GM19372 (cell line): Measurements from ENCODE around the gene VDR.
"Not testable (repeated sequence)": the region's sequence is repeated elsewhere in the genome, so short reads cannot be mapped to it uniquely, and the experiment has no call there.

Source experiments
- ATAC-seq: cut with Tn5 transposase; IDR thresholded peaks from one replicate; pipeline ENCODE4 v1.9.1; 2021; ENCODE audit warnings: mild to moderate bottlenecking, low read depth, moderate library complexity; ENCODE audit not compliant: unreplicated experiment

The VDR gene

GRCh38 chr12:47851303-47851952, 53.4 kb downstream of the VDR start:
- ATAC-seq = no peak

GRCh38 chr12:47850153-47851084, 54.4 kb downstream of the VDR start:
- ATAC-seq = no peak

GRCh38 chr12:47849261-47849660, 55.5 kb downstream of the VDR start:
- ATAC-seq = no peak

GRCh38 chr12:47848853-47849252, 55.9 kb downstream of the VDR start:
- no peak for ATAC-seq

GRCh38 chr12:47846294-47846996, 58.3 kb downstream of the VDR start:
- no peak for ATAC-seq

- no peak for ATAC-seq
Observed at GRCh38 chr12:47845081-47845480, 59.7 kb downstream of the VDR start.

- no peak for ATAC-seq
Observed at GRCh38 chr12:47844264-47845019, 60.4 kb downstream of the VDR start.

- ATAC-seq = no peak
Observed at GRCh38 chr12:47843226-47843980, 61.4 kb downstream of the VDR start.

- ATAC-seq = not testable (repeated sequence)
Observed at GRCh38 chr12:47842543-47842942, 62.3 kb downstream of the VDR start.

GRCh38 chr12:47841910-47842309, 62.9 kb downstream of the VDR start:
- ATAC-seq = no peak

GRCh38 chr12:47841501-47841900, 63.3 kb downstream of the VDR start:
- ATAC-seq = no peak

- no peak for ATAC-seq
Observed at GRCh38 chr12:47840571-47840970, 64.2 kb downstream of the VDR start.

GRCh38 chr12:47839214-47839876, 65.4 kb downstream of the VDR start:
- ATAC-seq = no peak

GRCh38 chr12:47838286-47838931, 66.4 kb downstream of the VDR start:
- no peak for ATAC-seq

GRCh38 chr12:47837190-47838171, 67.3 kb downstream of the VDR start:
- ATAC-seq = no peak

- ATAC-seq = no peak
Observed at GRCh38 chr12:47835831-47836155, 69.0 kb downstream of the VDR start.

- ATAC-seq = no peak
Observed at GRCh38 chr12:47835006-47835830, 69.6 kb downstream of the VDR start.
